K562 treated with DMSO at 1 percent for 12 hours (cell line): ENCODE measurements around the gene CXorf49. TPM values are rescaled to one million over a fixed set of nuclear protein-coding genes. Genes with fewer than 3 reads are reported as not detected.

Source experiments
- total RNA-seq: library from RNA; unstranded; fragments of 300-600 nt; gene quantifications from 2 replicates; pipeline ENCODE4 v1.2.3, GENCODE V29; 2022; ENCODE audit not compliant: insufficient read depth

CXorf49 gene
- total RNA-seq, result not detected in 2 replicates

GRCh38 chrX:71718185-71718584, at the start of gene CXorf49:
TSS of gene CXorf49 (minus strand) at chrX:71718285. CDS start at chrX:71718151, 134 bp downstream.

GRCh38 chrX:71763049-71763448, 45.0 kb upstream of the CXorf49 start, which contains the start of gene CXorf49B:
TSS of gene CXorf49B (plus strand) at chrX:71763349. CDS start at chrX:71763424, 75 bp downstream.

GRCh38 chrX:71667328-71668247, 50.5 kb downstream of the CXorf49 start, which contains the start of gene LOC101059915:
TSS of gene LOC101059915 (plus strand) at chrX:71667546.

Other genes starting within 250 kb of the CXorf49 start
- 18.4 and 99.9 TPM in 2 replicates for gene OGT, start 185.2 kb downstream of the CXorf49 start, total RNA-seq
- 1.9 and 2.7 TPM in 2 replicates for gene GCNA, start 139.8 kb downstream of the CXorf49 start, total RNA-seq
- not detected in 2 replicates for gene CXCR3, start 99.8 kb downstream of the CXorf49 start, total RNA-seq
- not detected in 2 replicates for gene CXorf49B, start 45.1 kb upstream of the CXorf49 start, total RNA-seq
- not detected in 2 replicates for gene NHSL2, start 192.6 kb upstream of the CXorf49 start, total RNA-seq